Stimulated activated CD4-positive, alpha-beta T cell treated with anti-CD3 and anti-CD28 coated beads, TNF-alpha, amount 100 ng/mL, for 1 hour (primary cell): ENCODE results near the gene MTARC2.
"Not testable (repeated sequence)": the region's sequence is repeated elsewhere in the genome, so short reads cannot be mapped to it uniquely, and the experiment has no call there.

Source experiments
- DNase-seq, 3 donors: peaks; one replicate each; pipeline ENCODE4 v3.0.0-alpha.2; 2020; ENCODE audit warnings: low read depth in 3 of 3, low spot score in 1 of 3

Gene MTARC2

GRCh38 chr1:220748089-220748934 is at the start of gene MTARC2:
TSS of gene MTARC2 (plus strand) at chr1:220748322. CDS start at chr1:220748532, 210 bp downstream.
- DNase-seq = no peak

GRCh38 chr1:220698607-220699016 is 49.5 kb upstream of the MTARC2 start:
- no peak for DNase-seq

DNA sequence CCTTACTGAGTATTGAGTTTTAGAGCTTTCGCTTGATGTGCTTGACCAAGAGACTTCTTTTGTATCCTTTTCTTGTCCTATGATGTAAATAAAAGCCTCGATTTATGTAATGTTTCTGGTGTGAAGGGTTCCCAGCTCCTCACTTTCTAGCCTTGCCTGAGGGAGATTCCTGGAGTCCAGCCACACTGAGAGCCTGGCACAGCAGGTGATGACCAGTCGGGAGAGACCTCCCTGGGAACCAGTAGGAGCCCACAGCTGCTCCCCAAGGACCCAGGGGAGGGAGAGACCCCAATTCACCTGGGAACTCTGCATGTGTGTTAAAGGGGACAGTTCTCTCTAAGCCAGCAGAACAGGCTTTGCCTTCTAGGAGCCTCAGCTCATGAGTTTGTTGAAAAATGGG is 49.1 kb upstream of the MTARC2 start:
- no peak for DNase-seq

- DNase-seq = no peak
Observed at GRCh38 chr1:220700556-220701179, 47.5 kb upstream of the MTARC2 start.

DNA sequence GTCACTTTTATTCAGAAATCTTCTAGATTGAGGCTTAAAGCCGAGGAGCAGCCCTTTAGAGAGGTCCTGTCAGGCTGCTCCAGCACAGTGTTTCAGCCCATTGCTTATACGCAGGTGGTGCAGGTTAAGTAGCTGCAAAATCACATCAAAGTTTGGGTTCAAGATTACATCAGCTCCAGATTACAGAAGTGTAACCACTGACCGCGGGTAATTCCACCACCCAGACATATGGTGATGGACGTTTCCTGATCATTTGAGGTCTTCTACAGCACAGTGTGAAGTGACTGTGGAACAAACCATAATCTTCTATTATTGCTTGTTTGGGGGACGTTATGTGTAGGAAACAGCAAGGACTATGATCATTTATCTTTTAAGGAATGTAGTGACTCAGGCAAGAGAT is 46.1 kb upstream of the MTARC2 start:
- no peak for DNase-seq

- DNase-seq = no peak
Observed at GRCh38 chr1:220702733-220703270, 45.3 kb upstream of the MTARC2 start.

- DNase-seq = no peak
Observed at GRCh38 chr1:220703305-220703704, 44.8 kb upstream of the MTARC2 start.

- DNase-seq = no peak
Observed at GRCh38 chr1:220705782-220706181, 42.3 kb upstream of the MTARC2 start.

DNA sequence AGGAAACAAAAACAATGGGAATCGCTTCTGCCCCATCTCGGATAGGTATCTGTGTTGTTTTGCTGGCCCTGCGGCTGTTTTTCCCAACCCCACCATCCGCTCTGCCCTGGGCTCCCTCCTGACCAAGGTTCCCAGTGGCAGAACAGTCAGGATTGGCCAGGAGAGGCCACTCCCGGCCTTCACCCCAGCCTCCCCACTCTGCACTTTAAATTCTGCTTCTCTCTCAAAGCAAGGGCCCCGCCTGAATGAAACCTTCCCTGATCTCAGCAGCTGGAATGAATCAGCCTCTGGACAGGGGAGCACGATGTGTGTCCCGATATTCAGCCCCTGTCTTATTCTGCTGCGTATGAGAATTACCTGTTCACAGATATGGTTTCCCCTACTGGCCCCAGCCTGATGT is 41.6 kb upstream of the MTARC2 start:
- no peak for DNase-seq

- no peak for DNase-seq
Observed at GRCh38 chr1:220707160-220707559, 41.0 kb upstream of the MTARC2 start.

DNA sequence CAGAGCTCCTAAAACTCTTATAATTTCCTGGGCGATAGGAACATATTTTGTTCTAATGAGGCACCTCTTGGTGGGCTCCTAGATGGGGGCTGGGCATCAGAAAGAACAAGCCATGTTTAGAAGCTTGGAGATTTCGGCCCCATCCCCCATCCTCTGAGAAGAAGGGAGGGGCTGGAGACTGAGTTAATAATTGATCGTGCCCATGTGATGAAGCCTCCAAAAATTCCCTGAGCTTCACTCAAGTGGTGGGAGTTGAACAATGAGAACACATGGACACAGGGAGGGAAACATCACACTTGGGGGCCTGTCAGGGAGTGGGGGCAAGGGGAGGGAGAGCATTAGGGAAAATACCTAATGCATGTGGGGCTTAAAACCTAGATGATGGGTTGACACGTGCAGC is 39.9 kb upstream of the MTARC2 start:
- DNase-seq = no peak

DNA sequence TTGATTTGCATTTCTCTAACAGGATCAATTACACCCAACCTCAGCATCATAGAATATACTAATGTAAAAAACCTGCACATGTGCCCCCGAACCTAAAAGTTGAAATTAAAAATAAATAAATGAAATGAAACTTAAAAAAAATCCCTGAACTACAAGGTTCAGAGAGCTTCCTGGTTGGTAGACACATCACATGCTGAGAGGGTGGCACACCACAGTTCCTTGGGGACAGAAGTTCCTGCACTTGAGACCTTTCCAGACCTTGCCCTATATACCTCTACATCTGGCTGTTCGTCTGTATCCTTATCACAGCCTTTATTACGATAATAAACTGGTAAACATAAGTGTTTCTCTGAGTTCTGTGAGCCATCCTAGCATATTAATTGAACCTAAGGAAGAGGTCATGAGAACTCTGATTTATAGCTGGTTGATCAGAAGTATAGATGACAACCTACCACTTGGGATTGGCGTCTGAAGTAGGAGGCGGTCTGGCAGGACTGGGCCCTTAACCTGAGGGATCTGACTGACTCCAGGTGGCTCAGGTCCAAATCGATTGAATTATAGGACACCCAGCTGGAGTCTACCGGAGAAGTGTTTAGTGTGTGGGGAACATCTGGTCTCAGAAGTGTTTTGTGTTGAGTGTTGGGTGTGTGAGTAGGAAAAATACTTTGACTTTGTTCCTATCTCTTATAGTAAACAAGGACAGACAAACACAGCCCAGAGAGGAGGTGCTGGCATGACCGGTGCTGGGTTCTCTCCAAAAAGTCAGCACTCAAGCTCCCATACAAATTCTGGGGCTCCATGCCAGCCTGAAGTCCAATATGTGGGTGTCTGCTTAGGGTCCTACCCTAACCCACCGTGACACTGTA is 39.0 kb upstream of the MTARC2 start:
- DNase-seq = no peak

- DNase-seq = no peak
Observed at GRCh38 chr1:220710333-220710732, 37.8 kb upstream of the MTARC2 start.

- DNase-seq = no peak
Observed at GRCh38 chr1:220711056-220711809, 36.9 kb upstream of the MTARC2 start.

- not testable (repeated sequence) for DNase-seq
Observed at GRCh38 chr1:220715986-220716385, 32.1 kb upstream of the MTARC2 start.

- no peak for DNase-seq
Observed at GRCh38 chr1:220717800-220718640, 30.1 kb upstream of the MTARC2 start.

DNA sequence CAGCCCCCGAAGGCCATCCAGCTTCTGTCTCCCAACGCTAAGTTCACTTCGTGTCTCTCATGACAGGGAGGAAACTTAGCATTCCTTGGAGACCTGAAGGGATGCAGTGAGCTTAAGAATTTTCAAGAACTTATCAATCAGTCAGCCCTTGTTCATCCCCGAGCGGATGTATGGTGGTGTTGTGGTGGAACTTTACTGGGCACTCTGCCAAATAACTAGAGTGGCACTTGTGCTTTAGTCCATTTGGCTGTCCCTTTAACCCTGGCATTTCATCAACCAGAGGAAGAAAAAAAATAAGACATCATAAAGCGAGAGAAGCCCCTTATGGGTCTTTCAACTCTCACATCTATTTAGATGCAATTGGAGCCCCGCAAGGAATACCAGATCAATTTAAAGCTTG is 26.9 kb upstream of the MTARC2 start:
- DNase-seq = not testable (repeated sequence)

DNA sequence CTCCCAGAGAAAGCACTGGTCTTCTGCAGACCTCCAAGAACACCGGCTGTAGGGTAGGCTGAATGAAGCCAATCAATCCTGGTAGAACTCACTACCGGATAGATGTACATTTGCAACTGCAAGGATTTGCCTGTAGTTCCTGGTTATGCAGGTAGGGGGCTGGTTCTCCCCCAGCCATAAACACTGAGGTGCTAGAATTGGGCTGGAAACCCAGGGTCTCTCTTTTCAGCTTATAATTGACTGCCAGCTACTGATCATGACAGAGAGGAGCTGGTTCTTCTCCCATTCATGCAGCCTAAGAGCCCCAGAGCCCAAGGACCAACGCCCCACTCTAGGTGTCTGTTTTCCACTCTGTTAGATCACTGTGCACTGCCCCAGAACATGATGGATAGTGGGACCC is 21.5 kb upstream of the MTARC2 start:
- no peak for DNase-seq

DNA sequence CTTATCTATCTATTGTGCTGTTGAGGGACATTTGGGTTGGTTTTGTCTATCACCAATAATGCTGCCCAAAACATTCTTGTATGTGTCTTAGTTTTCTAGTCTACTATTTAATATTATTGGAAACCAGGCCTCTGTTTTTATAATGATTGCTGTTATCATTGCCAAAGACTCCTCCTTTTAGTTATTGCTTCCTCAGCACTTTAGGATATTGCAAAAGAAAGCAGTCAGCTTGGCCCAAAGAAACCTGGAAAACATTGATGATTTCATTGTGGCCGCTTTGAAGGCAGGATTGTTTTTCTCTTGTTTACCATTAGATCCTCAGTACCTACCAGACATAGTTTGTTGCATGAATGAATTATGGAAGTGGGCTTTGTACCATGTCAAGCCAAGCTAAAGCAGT is 20.6 kb upstream of the MTARC2 start:
- no peak for DNase-seq

- no peak for DNase-seq
Observed at GRCh38 chr1:220730486-220730885, 17.6 kb upstream of the MTARC2 start.
